ENCODE results near the gene MALRD1.

Gene MALRD1

DNA sequence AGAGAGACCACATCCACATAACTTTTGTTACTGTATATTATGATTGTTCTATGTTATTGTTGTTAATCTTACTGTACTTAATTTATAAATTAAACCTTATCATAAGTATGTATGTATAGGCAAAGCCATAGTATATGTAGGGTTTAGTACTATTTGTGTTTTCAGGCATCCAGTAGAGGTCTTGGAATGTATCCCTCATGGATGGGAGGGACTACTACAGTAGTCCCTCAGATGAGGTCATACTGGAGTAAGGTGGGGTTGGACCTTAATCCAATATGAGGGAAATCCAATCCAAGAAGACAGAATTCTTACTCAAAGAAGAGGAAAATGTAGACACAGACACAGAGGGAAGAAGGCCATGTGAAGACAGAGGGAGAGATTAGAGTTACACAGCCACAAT is 34.1 kb upstream of the MALRD1 start:
- Histone ChIP-seq H3K27me3 (ENCODE audit: low read depth, low read length) (no peaks in the 10 kb centered on the region), H3K4me2 (ENCODE audit: low read length) (no peak overlapping the region), H2AFZ (ENCODE audit: low read depth, low read length) (no peak overlapping the region), H3K27ac (ENCODE audit: low read length) (no peak overlapping the region), H3K9ac (ENCODE audit: low read length) (no peak overlapping the region), H3K36me3 (replicated peaks; ENCODE audit: low read depth, low read length) (no peaks in the 10 kb centered on the region), H3K79me2 (ENCODE audit: low read length) (no peaks in the 10 kb centered on the region), H4K20me1 (ENCODE audit: insufficient read depth, low read length) (no peaks in the 10 kb centered on the region), H3K4me1 (ENCODE audit: low read length) (no peaks in the 10 kb centered on the region), H3K9me3 (ENCODE audit: insufficient read depth, low read length) (no peaks in the 10 kb centered on the region), H3K4me3 (ENCODE audit: low read length) (no peak overlapping the region)
- TF ChIP-seq EZH2phosphoT487 (IDR thresholded peaks at IDR 0.05; ENCODE audit: low read depth) = no peak
- no peak for TF ChIP-seq CTCF (IDR thresholded peaks at IDR 0.05; ENCODE audit: low read depth, low read length)

DNA sequence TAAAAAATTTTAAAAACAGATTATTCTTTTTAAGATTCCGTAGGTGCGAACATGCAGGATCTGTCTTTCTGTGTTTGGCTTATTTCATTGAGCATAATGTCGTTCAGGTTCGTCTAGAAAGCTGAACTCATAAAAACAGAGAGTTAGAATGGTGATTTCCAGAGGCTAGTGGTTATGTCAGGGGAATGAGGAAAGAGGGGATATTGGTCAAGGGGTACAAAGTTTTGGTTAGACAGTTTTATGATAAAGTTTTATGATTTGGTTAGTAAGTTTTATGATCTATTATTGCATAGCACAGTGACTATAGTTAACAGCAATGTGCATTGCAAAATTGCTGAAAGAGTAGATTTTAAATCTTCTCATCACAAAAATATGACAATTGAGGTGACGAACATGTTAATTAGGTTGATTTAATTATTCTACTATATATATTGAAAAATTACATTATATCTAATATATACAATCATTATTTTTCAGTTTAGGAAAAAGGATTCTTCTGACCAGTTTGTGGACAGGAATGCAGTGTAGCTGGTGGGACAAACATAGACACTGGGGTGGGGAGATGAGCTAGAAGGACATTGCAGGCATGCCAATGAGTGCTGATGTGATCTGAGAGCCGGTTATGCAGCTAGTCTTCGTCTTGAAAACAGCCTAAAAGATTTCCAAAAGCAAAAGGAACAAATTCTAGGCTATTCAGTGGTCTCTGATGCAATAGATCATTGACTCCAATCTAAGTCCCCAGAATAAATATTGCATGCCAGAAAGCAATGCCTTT is 31.3 kb upstream of the MALRD1 start:
- H2AFZ ChIP-seq (ENCODE audit: low read depth, low read length) = no peak overlapping the region
- no peak overlapping the region for H3K4me2 ChIP-seq (ENCODE audit: low read length)
- no peaks in the 10 kb centered on the region for H3K9me3 ChIP-seq (ENCODE audit: insufficient read depth, low read length)
- no peak overlapping the region for H3K9ac ChIP-seq (ENCODE audit: low read length)
- TF ChIP-seq CTCF (IDR thresholded peaks at IDR 0.05; ENCODE audit: low read depth, low read length) (no peak), EZH2phosphoT487 (IDR thresholded peaks at IDR 0.05; ENCODE audit: low read depth) (no peak)
- H3K27ac ChIP-seq (ENCODE audit: low read length) = no peak overlapping the region
- no peaks in the 10 kb centered on the region for H3K79me2 ChIP-seq (ENCODE audit: low read length)
- no peak overlapping the region for H3K4me3 ChIP-seq (ENCODE audit: low read length)
- H4K20me1 ChIP-seq (ENCODE audit: insufficient read depth, low read length) = no peaks in the 10 kb centered on the region
- no peaks in the 10 kb centered on the region for H3K4me1 ChIP-seq (ENCODE audit: low read length)
- H3K27me3 ChIP-seq (ENCODE audit: low read depth, low read length) = no peaks in the 10 kb centered on the region
- H3K36me3 ChIP-seq (replicated peaks; ENCODE audit: low read depth, low read length) = no peaks in the 10 kb centered on the region

- Histone ChIP-seq H3K9ac (ENCODE audit: low read length) (no peak overlapping the region), H2AFZ (ENCODE audit: low read depth, low read length) (no peak overlapping the region), H3K9me3 (ENCODE audit: insufficient read depth, low read length) (no peaks in the 10 kb centered on the region), H3K4me1 (ENCODE audit: low read length) (no peaks in the 10 kb centered on the region), H3K79me2 (ENCODE audit: low read length) (no peaks in the 10 kb centered on the region), H3K4me2 (ENCODE audit: low read length) (no peak overlapping the region), H4K20me1 (ENCODE audit: insufficient read depth, low read length) (no peaks in the 10 kb centered on the region), H3K27me3 (ENCODE audit: low read depth, low read length) (no peaks in the 10 kb centered on the region), H3K4me3 (ENCODE audit: low read length) (no peak overlapping the region), H3K36me3 (replicated peaks; ENCODE audit: low read depth, low read length) (no peaks in the 10 kb centered on the region), H3K27ac (ENCODE audit: low read length) (no peak overlapping the region)
- TF ChIP-seq CTCF (IDR thresholded peaks at IDR 0.05; ENCODE audit: low read depth, low read length) (no peak), EZH2phosphoT487 (IDR thresholded peaks at IDR 0.05; ENCODE audit: low read depth) (no peak)
Observed at GRCh38 chr10:19021162-19021561, 27.4 kb upstream of the MALRD1 start.

GRCh38 chr10:19024611-19025010 is 24.0 kb upstream of the MALRD1 start:
- Histone ChIP-seq H2AFZ (ENCODE audit: low read depth, low read length) (no peak overlapping the region), H3K4me3 (ENCODE audit: low read length) (no peak overlapping the region), H3K27me3 (ENCODE audit: low read depth, low read length) (no peaks in the 10 kb centered on the region), H3K4me2 (ENCODE audit: low read length) (no peak overlapping the region), H3K79me2 (ENCODE audit: low read length) (no peaks in the 10 kb centered on the region), H3K4me1 (ENCODE audit: low read length) (no peaks in the 10 kb centered on the region), H3K9ac (ENCODE audit: low read length) (no peak overlapping the region), H3K27ac (ENCODE audit: low read length) (no peak overlapping the region), H3K9me3 (ENCODE audit: insufficient read depth, low read length) (no peaks in the 10 kb centered on the region), H4K20me1 (ENCODE audit: insufficient read depth, low read length) (no peaks in the 10 kb centered on the region), H3K36me3 (replicated peaks; ENCODE audit: low read depth, low read length) (no peaks in the 10 kb centered on the region)
- TF ChIP-seq CTCF (IDR thresholded peaks at IDR 0.05; ENCODE audit: low read depth, low read length) (no peak), EZH2phosphoT487 (IDR thresholded peaks at IDR 0.05; ENCODE audit: low read depth) (no peak)

All from OCI-LY3 (cell line).